Measurements from ENCODE around the gene ALOX12B. TPM values are rescaled to one million over a fixed set of nuclear protein-coding genes. Genes with fewer than 3 reads are reported as not detected.
A peak's percentile ranks its signal among the peaks of the same experiment; 100 is the strongest.
"Not testable (repeated sequence)": the region's sequence is repeated elsewhere in the genome, so short reads cannot be mapped to it uniquely, and the experiment has no call there.

ALOX12B gene
- total RNA-seq, 1 donor from 2014 or later: not detected

DNA sequence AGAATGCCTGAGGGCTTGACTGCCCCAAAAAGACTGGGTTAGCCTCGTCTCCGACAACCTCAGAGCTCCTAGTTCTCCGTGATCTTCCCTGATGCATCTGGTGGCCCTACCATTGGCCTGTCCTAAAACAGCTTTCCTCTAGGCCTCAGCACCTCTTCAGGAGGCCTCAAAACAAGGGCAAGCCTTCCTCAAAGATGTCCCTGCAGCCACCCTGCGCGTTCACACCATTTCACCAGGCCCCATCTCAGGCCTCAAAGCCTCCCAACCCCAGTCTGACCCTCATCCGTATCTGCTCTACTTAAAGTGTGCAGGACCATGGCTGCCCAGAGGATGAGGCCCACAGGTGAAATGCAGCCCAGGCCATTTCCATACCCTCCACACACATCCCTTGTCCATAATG, 23.4 kb upstream of the ALOX12B start:
- peak overlapping the region; percentile 72 for H3K4me3 Mint-ChIP-seq
- no peak for DNase-seq (ENCODE audit: extremely low spot score, unreplicated experiment)
- H3K27ac Mint-ChIP-seq: peak overlapping the region; percentile 21
- H3K36me3 Mint-ChIP-seq: no peaks in the 10 kb centered on the region
- H3K4me1 Mint-ChIP-seq (ENCODE audit: unreplicated experiment): no peaks in the 10 kb centered on the region
- no peaks in the 10 kb centered on the region for H3K9me3 Mint-ChIP-seq
- H3K27me3 Mint-ChIP-seq: peaks cover 82% of the 10 kb centered on the region
- TF ChIP-seq, protein P1, sequence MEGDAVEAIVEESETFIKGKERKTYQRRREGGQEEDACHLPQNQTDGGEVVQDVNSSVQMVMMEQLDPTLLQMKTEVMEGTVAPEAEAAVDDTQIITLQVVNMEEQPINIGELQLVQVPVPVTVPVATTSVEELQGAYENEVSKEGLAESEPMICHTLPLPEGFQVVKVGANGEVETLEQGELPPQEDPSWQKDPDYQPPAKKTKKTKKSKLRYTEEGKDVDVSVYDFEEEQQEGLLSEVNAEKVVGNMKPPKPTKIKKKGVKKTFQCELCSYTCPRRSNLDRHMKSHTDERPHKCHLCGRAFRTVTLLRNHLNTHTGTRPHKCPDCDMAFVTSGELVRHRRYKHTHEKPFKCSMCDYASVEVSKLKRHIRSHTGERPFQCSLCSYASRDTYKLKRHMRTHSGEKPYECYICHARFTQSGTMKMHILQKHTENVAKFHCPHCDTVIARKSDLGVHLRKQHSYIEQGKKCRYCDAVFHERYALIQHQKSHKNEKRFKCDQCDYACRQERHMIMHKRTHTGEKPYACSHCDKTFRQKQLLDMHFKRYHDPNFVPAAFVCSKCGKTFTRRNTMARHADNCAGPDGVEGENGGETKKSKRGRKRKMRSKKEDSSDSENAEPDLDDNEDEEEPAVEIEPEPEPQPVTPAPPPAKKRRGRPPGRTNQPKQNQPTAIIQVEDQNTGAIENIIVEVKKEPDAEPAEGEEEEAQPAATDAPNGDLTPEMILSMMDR (conservative IDR thresholded peaks at IDR 0.05): no peak

DNA sequence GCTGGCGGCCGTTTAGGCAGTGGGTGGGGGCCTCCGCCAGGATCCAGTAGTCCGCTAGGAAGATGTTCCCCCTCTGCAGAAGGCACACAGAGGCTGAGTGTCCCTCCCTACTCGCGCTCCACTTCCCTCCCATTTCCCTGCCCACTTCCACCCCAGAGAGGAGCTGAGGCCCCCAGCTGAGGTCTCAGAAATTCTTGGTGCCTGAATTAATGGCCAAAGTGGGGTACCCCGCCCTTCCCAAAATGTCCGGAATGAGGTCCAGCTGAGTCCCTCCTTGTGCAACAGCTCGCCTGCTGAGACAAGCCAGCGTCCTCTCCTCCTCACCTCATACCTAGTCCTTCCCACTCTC, 22.9 kb upstream of the ALOX12B start:
- Mint-ChIP-seq H3K4me1 (ENCODE audit: unreplicated experiment) (no peaks in the 10 kb centered on the region), H3K27ac (no peak overlapping the region), H3K4me3 (peak overlapping the region; percentile 72), H3K9me3 (no peaks in the 10 kb centered on the region), H3K27me3 (peaks cover 82% of the 10 kb centered on the region), H3K36me3 (no peaks in the 10 kb centered on the region)
- TF ChIP-seq, protein P1 (conservative IDR thresholded peaks at IDR 0.05): peak; percentile 16
- no peak for DNase-seq (ENCODE audit: extremely low spot score, unreplicated experiment)

DNA sequence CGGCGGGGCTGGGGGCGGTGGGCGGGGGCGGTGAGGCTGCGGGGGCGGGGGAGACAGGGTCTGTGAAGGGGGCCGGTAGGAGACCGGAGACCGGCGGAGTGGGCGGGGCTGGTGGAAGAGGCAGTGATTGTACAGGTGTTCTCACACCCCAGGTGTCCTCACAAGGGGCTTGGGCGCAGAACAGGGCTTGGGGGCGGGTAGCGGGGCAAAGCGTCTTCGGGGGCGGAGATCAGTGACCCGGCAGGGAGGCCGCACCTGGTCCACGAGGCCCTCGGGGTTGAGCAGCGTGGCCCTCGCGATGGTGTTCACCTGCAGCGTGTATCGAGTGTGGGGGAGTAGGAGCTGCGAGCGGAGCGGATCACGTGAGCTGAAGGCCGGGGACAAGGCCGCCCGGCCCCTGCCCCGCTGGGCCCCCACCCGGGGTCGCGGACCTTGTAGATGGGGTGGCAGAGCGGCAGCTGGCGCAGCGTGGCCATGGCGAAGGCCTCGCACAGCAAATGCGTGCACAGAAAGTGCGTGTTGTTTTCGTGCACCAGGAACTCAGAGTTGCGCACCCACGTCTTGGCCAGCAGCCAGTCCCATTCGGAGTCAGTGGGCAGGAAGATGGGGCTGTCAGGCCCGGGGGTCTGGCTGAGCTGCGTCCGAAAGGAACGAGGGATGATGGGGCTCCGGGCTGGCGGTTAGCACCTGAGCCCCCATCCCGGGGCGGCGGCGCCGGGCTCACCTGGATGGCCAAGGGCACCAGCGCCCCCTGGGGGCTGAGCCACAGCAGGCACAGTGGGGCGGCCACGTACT, 22.3 kb upstream of the ALOX12B start:
- H3K36me3 Mint-ChIP-seq: no peaks in the 10 kb centered on the region
- no peak overlapping the region for H3K27ac Mint-ChIP-seq
- H3K4me1 Mint-ChIP-seq (ENCODE audit: unreplicated experiment): no peaks in the 10 kb centered on the region
- TF ChIP-seq, protein P1 (conservative IDR thresholded peaks at IDR 0.05): peak; percentile 92
- no peak for DNase-seq (ENCODE audit: extremely low spot score, unreplicated experiment)
- H3K4me3 Mint-ChIP-seq: peak overlapping the region; percentile 78
- no peaks in the 10 kb centered on the region for H3K9me3 Mint-ChIP-seq
- peaks cover 82% of the 10 kb centered on the region for H3K27me3 Mint-ChIP-seq

DNA sequence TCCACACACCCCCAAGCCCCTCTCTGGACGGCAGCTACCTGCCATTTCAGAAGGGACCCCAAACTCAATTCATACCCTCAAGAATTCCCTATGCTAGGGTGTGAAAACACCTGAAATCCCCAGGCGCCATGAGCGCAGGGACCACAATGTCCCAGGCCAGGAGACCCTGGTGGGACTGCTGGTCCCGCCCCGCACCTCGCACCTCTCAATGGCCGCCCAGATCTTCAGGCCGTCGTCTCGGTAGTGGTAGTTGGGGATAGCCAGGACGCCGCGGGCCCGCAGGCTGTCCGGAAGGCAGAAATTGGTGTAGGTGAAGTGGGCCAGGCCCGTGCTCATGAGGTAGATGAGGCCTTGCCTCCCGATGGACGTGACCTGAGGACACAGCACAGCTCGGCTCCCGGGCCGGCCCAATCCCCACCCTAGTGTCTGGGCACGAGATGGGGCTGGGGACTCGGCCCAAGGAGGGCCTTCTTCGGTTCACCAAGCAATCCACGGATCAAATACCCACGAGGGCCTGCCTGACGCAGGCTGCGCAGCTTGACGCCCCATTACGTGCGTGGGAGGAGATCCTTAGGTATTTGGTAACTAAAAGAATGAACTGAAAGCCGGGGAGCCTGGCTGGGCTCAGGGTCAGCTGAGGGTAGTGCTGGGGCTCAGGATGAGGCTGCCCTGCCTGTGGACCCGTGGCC, 21.6 kb upstream of the ALOX12B start:
- no peaks in the 10 kb centered on the region for H3K9me3 Mint-ChIP-seq
- no peaks in the 10 kb centered on the region for H3K4me1 Mint-ChIP-seq (ENCODE audit: unreplicated experiment)
- H3K27me3 Mint-ChIP-seq: peaks cover 81% of the 10 kb centered on the region
- no peak overlapping the region for H3K4me3 Mint-ChIP-seq
- no peak for DNase-seq (ENCODE audit: extremely low spot score, unreplicated experiment)
- TF ChIP-seq, protein P1 (conservative IDR thresholded peaks at IDR 0.05): no peak
- no peaks in the 10 kb centered on the region for H3K36me3 Mint-ChIP-seq
- H3K27ac Mint-ChIP-seq: no peak overlapping the region

DNA sequence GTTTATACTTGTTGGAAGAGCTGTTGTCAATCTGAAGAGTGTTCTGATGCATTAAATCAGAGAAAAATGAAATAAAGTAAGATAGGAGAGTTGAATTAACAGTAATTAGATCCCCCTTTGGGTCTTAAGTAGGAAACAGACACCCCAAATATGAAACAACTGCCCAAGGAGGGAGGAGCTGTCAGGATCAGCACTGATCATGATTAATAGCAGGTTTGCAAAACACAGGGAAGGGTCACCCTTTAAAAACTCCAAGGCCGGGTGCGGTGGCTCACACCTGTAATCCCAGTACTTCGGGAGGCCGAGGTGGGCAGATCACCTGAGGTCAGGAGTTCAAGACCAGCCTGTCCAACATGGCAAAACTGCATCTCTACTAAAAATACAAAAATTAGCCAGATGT, 19.5 kb upstream of the ALOX12B start:
- H3K9me3 Mint-ChIP-seq; H3K27ac Mint-ChIP-seq; H3K4me1 Mint-ChIP-seq (ENCODE audit: unreplicated experiment); H3K4me3 Mint-ChIP-seq; H3K36me3 Mint-ChIP-seq; DNase-seq (ENCODE audit: extremely low spot score, unreplicated experiment): not testable (repeated sequence)
- peaks cover 73% of the 10 kb centered on the region for H3K27me3 Mint-ChIP-seq

DNA sequence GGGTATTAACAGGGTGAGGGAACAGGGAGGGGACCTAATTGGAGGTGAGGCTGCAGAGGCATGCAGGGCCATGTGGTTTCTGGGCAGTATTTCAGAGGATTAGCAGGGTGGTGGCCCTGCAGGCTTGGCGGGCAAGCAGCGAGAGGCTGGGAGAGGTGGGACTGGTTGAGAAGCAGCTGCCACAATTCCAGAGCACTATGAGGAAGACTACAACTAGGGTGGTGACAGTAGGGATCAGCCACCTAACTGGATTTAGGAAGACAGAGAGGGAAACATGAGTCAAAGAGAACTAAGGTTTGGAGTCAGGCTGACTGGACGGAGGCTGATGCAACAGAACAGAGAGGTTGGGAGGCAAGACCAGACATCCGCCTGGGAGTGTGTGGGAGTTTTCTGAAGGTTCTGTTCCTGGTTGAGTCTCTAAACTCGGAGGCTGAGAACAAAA, 18.5 kb upstream of the ALOX12B start:
- peaks cover 68% of the 10 kb centered on the region for H3K27me3 Mint-ChIP-seq
- no peak for DNase-seq (ENCODE audit: extremely low spot score, unreplicated experiment)
- no peak overlapping the region for H3K4me3 Mint-ChIP-seq
- peak overlapping the region; percentile 46 for H3K27ac Mint-ChIP-seq
- no peaks in the 10 kb centered on the region for H3K4me1 Mint-ChIP-seq (ENCODE audit: unreplicated experiment)
- H3K36me3 Mint-ChIP-seq: no peaks in the 10 kb centered on the region
- TF ChIP-seq, protein P1 (conservative IDR thresholded peaks at IDR 0.05): no peak
- no peaks in the 10 kb centered on the region for H3K9me3 Mint-ChIP-seq

Data from type B pancreatic cell (in vitro differentiated cells).